NB4 (cell line): Measurements from ENCODE around the gene KIF6.

Experiments used
- POLR2A ChIP-seq: IDR thresholded peaks from 2 replicates; pipeline ENCODE4 v1.6.1; 2011; ENCODE audit warnings: mild to moderate bottlenecking; ENCODE audit not compliant: insufficient read length; ENCODE audit errors: extremely low read depth
- TF ChIP-seq, protein P1 (sequence below): IDR thresholded peaks from one replicate; pipeline ENCODE4 v1.5.1; 2012; ENCODE audit warnings: low read depth, low read length
- TF ChIP-seq, protein P2 (sequence below): IDR thresholded peaks from 2 replicates; pipeline ENCODE4 v1.6.1; 2011; ENCODE audit warnings: low read depth, low read length

- no peak for TF ChIP-seq POLR2A
- TF ChIP-seq, protein P1, sequence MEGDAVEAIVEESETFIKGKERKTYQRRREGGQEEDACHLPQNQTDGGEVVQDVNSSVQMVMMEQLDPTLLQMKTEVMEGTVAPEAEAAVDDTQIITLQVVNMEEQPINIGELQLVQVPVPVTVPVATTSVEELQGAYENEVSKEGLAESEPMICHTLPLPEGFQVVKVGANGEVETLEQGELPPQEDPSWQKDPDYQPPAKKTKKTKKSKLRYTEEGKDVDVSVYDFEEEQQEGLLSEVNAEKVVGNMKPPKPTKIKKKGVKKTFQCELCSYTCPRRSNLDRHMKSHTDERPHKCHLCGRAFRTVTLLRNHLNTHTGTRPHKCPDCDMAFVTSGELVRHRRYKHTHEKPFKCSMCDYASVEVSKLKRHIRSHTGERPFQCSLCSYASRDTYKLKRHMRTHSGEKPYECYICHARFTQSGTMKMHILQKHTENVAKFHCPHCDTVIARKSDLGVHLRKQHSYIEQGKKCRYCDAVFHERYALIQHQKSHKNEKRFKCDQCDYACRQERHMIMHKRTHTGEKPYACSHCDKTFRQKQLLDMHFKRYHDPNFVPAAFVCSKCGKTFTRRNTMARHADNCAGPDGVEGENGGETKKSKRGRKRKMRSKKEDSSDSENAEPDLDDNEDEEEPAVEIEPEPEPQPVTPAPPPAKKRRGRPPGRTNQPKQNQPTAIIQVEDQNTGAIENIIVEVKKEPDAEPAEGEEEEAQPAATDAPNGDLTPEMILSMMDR: no peak
- TF ChIP-seq, protein P2, sequence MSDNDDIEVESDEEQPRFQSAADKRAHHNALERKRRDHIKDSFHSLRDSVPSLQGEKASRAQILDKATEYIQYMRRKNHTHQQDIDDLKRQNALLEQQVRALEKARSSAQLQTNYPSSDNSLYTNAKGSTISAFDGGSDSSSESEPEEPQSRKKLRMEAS: no peak
These were observed 33.8 kb upstream of the KIF6 start for GRCh38 chr6:39758905-39759605.
